ENCODE measurements around the gene GRIA1.

The GRIA1 gene

DNA sequence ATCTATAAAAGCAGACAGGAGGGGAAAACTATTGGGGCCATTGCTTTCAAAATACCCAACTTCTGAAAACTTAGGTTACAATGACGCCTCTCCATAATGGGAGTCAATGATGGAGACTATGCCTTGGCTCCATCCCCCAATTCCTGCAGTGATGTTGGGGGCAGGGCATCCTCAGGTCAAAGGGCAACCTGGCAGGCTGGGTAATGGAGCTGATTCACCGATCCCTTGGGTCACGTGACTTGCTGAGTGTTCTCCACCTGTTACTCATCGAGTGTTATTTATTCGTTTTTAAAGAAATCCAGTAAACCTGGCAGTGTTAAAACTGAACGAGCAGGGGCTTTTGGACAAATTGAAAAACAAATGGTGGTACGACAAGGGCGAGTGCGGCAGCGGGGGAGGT, 303.9 kb downstream of the GRIA1 start:
- no peak for DNase-seq (ENCODE audit: low spot score)
- TF ChIP-seq, protein P1, sequence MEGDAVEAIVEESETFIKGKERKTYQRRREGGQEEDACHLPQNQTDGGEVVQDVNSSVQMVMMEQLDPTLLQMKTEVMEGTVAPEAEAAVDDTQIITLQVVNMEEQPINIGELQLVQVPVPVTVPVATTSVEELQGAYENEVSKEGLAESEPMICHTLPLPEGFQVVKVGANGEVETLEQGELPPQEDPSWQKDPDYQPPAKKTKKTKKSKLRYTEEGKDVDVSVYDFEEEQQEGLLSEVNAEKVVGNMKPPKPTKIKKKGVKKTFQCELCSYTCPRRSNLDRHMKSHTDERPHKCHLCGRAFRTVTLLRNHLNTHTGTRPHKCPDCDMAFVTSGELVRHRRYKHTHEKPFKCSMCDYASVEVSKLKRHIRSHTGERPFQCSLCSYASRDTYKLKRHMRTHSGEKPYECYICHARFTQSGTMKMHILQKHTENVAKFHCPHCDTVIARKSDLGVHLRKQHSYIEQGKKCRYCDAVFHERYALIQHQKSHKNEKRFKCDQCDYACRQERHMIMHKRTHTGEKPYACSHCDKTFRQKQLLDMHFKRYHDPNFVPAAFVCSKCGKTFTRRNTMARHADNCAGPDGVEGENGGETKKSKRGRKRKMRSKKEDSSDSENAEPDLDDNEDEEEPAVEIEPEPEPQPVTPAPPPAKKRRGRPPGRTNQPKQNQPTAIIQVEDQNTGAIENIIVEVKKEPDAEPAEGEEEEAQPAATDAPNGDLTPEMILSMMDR (IDR thresholded peaks at IDR 0.05; ENCODE audit: extremely low read depth, missing control alignments) = no peak

DNA sequence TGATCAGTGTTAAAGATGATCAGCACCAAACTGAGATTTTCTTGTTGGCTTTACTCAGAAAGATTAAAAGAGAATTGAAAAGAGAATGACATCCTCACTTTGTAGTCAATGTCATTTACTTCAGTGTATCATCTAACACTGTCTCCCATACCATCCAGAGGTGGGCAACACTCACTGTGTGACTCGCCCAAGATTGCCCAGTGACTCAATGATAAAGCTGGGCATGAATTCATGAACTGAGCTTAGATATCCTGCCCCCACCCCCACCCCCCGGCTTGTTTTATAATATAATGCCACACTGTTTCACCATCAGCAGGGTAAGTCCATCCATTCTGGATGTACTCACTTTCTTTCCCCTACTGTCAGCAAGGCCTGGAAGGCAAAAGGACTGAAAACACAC, 306.1 kb downstream of the GRIA1 start:
- no peak for DNase-seq (ENCODE audit: low spot score)
- TF ChIP-seq, protein P1 (IDR thresholded peaks at IDR 0.05; ENCODE audit: extremely low read depth, missing control alignments) = no peak

DNA sequence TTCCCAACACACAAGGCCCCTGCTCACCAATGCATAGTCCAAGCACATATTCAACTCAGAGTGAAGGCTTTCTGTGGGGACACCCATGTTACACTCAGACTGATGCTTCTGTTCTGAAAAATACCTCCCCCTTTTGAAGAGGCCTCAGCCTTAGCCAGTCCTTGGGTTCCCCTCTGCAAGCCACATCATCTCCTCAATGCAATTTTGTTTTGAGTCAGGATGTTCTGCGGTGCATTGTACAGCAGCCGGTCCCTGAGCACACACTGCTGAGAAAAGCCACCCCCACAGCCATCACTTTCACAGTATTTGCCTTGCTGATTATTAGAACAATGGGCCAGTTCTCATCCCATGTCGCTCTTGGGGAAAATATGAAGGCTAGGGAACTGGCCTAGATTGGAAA, 307.0 kb downstream of the GRIA1 start:
- DNase-seq (ENCODE audit: low spot score) = peak; percentile 5
- TF ChIP-seq, protein P1 (IDR thresholded peaks at IDR 0.05; ENCODE audit: extremely low read depth, missing control alignments) = no peak

DNA sequence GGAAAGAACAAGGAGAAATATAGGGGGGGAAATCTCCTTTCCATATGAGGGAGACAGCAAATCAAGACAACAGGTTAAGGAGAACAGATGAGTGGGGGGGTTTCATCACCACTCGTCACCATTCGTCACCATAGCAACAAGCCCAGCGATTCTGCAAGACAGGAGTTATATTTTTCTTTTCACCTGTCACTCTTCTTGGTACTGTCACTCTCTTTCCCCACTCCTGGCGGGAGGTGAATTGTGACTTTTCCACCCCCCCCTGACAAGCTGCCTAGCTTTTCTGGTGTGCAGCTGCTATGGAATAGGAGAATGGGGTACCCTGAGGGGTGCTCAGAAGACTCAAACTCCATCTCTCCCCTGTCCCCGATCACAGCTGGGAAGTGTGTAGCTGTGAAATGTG, 308.4 kb downstream of the GRIA1 start:
- no peak for DNase-seq (ENCODE audit: low spot score)
- TF ChIP-seq, protein P1 (IDR thresholded peaks at IDR 0.05; ENCODE audit: extremely low read depth, missing control alignments) = no peak

DNA sequence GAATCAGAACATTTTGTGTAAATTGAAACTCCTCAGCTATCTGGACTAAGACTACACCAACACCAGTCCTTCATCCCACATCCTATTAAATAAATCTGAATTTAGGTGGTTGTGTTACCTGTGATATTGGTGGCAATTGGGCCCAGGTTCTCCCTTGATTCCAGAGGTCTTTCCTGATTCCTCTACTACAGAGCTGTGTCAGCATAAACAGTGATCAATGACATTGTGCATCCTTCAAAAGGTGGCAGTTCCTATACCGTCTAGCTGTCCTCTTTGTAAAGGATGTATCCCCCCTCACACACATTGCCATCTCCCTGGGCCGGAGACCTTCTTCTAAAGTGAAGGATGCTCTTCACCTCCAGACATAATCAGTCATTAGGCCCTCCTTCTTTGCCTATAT, 309.0 kb downstream of the GRIA1 start:
- no peak for DNase-seq (ENCODE audit: low spot score)
- TF ChIP-seq, protein P1 (IDR thresholded peaks at IDR 0.05; ENCODE audit: extremely low read depth, missing control alignments) = no peak

DNA sequence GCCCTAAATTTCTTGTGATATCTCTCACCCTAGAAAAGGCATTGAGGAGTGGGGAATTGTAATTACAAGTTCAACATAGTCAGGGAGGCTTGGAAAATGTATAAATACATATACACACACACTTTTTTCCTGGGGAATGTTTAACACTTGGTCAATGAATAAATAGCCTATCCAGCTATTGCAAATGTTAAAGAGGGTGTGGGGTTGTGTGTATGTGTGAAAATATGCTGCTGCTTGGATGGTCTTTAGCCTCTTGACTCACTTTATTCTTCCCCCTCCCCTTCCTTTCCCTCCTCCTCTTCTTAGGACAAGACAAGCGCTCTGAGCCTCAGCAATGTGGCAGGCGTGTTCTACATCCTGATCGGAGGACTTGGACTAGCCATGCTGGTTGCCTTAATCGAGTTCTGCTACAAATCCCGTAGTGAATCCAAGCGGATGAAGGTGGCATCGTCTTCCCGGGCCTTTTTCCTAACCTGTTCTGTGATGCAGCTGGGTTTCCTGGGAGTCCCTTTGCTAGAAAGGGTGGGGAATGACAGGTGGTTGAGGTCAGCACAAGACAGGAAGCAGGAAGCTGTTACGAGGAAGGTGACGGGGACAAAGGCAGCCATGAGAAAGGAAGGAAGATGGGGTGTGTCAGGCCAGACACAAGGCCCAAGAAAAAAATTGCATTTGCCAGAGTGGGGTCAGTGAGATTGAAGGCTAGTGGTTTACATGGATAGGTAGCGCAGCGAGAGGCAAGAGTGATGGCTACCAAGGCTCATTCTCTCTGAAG, 311.8 kb downstream of the GRIA1 start:
- TF ChIP-seq, protein P1 (IDR thresholded peaks at IDR 0.05; ENCODE audit: extremely low read depth, missing control alignments) = no peak
- DNase-seq (ENCODE audit: low spot score) = no peak

DNA sequence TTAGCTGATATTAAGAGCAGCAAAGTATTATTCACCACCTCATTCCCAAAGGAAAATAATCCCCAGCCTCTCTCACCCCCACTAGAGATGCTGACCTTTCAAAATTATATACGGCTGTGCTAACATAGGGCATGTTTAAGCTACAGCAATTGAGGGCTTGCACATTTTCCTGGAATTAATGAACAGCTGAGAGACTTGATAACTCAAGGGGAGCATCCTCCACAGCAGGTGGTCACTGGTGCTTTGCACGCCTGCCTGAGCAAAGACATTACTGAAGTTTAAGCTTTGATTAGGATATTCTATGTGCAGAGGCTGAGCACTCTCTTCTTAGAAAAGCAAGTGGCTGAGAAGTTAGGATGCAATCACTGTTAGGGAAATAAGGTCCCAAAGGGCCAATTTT, 317.3 kb downstream of the GRIA1 start:
- TF ChIP-seq, protein P1 (IDR thresholded peaks at IDR 0.05; ENCODE audit: extremely low read depth, missing control alignments) = no peak
- no peak for DNase-seq (ENCODE audit: low spot score)
